HG02588 (cell line): ENCODE measurements around the gene IPCEF1.

Experiments used
- ATAC-seq: cut with Tn5 transposase; IDR thresholded peaks from one replicate; pipeline ENCODE4 v1.9.1; 2021; ENCODE audit warnings: mild to moderate bottlenecking, moderate library complexity; ENCODE audit not compliant: unreplicated experiment

The IPCEF1 gene

GRCh38 chr6:154356690-154357089 is at the start of gene IPCEF1:
IPCEF1 (minus strand) TSS chr6:154356803; CDS start chr6:154265947, 90,856 bp downstream.
- peak; percentile 28 for ATAC-seq

- no peak for ATAC-seq
Observed at GRCh38 chr6:154406301-154406700, 49.7 kb upstream of the IPCEF1 start.

GRCh38 chr6:154404791-154405400 is 48.3 kb upstream of the IPCEF1 start:
- ATAC-seq: no peak

GRCh38 chr6:154403788-154404187 is 47.2 kb upstream of the IPCEF1 start:
- no peak for ATAC-seq

GRCh38 chr6:154402081-154402780 is 45.6 kb upstream of the IPCEF1 start:
- ATAC-seq: no peak

GRCh38 chr6:154399097-154399496 is 42.5 kb upstream of the IPCEF1 start:
- no peak for ATAC-seq

- ATAC-seq: no peak
Observed at GRCh38 chr6:154397491-154398195, 41.0 kb upstream of the IPCEF1 start.

GRCh38 chr6:154395878-154396277 is 39.3 kb upstream of the IPCEF1 start:
- no peak for ATAC-seq

GRCh38 chr6:154395316-154395715 is 38.7 kb upstream of the IPCEF1 start:
- no peak for ATAC-seq

- no peak for ATAC-seq
Observed at GRCh38 chr6:154394571-154394970, 38.0 kb upstream of the IPCEF1 start.

- no peak for ATAC-seq
Observed at GRCh38 chr6:154390034-154390433, 33.4 kb upstream of the IPCEF1 start.

- ATAC-seq: no peak
Observed at GRCh38 chr6:154388803-154389202, 32.2 kb upstream of the IPCEF1 start.

- no peak for ATAC-seq
Observed at GRCh38 chr6:154386848-154387717, 30.5 kb upstream of the IPCEF1 start.

GRCh38 chr6:154384191-154384590 is 27.6 kb upstream of the IPCEF1 start:
- ATAC-seq: no peak

- no peak for ATAC-seq
Observed at GRCh38 chr6:154383273-154383672, 26.7 kb upstream of the IPCEF1 start.

- no peak for ATAC-seq
Observed at GRCh38 chr6:154382740-154383139, 26.1 kb upstream of the IPCEF1 start.

- no peak for ATAC-seq
Observed at GRCh38 chr6:154381548-154381947, 24.9 kb upstream of the IPCEF1 start.

GRCh38 chr6:154380741-154381140 is 24.1 kb upstream of the IPCEF1 start:
- ATAC-seq: no peak

- no peak for ATAC-seq
Observed at GRCh38 chr6:154379585-154379984, 23.0 kb upstream of the IPCEF1 start.

GRCh38 chr6:154378518-154378917 is 21.9 kb upstream of the IPCEF1 start:
- no peak for ATAC-seq

- ATAC-seq: no peak
Observed at GRCh38 chr6:154377726-154378125, 21.1 kb upstream of the IPCEF1 start.
